GM20431 (cell line): ENCODE results near the gene LMNA.
"Not testable (repeated sequence)": the region's sequence is repeated elsewhere in the genome, so short reads cannot be mapped to it uniquely, and the experiment has no call there.

ENCODE experiments used
- in situ Hi-C: fragments of 300-500 bp; cut with MseI, MboI; formaldehyde crosslinking; loops from one replicate; pipeline ENCODE4 v1.15.0; 2020; ENCODE audit warnings: low sequenced_read_pairs; ENCODE audit not compliant: unreplicated experiment

The LMNA gene

GRCh38 chr1:156114101-156114918 lies at the start of gene LMNA:
Gene LMNA, plus strand, starts transcription at chr1:156114711. Its CDS starts 208 bp downstream, at chr1:156114919.
- in situ Hi-C loops = no loop called here

DNA sequence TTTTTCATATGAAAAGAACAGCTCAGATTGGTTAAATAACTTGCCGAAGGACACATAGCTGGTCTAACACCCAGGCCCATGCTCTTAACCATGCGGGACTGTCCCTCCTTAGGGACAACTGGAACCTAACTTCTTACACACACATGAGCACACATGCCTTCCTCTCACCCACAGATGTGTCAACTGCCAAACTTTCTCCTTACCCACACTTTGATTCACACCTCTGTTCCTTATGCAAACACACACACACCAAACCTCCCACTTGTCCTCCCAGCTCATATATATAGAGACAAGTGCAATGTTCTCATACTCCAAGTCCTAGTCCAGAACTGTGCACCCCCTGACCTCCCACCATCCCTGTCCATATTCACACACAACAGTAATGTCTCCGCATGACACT lies 49.3 kb upstream of the LMNA start:
- in situ Hi-C loops = no loop called here

DNA sequence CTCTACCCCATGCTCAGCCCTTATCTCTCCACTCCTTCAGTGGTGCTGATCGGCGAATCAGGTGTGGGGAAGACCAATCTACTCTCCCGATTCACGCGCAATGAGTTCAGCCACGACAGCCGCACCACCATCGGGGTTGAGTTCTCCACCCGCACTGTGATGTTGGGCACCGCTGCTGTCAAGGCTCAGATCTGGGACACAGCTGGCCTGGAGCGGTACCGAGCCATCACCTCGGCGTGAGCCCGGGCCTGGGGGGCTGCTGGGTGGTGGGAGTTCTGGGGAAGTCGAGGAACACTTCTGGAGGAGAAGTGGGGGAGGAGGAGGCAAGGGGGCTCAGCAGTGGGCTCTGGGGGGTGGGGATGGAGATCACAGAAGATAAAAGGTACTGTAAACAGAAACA lies 48.6 kb upstream of the LMNA start:
- in situ Hi-C loops = no loop called here

DNA sequence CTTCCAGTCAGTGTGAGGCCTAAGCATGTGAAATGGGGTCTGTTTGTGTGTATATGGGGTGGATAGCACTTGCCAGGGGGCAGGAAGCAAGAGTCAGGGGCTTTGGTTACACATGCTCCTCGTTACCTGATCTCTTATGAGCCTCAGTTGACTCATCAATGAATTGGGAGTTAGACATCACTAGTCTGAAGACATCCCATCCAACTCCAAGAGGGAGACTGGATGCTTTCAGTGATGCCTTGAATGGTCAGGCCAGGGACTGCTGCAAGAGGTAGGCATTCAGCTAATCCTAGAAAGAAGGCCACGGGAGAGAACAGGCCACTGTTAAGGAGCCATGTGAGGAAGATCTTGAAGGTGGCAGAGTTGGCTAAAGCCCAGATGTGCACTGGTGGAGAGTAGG lies 47.2 kb upstream of the LMNA start:
- in situ Hi-C loops = no loop called here

DNA sequence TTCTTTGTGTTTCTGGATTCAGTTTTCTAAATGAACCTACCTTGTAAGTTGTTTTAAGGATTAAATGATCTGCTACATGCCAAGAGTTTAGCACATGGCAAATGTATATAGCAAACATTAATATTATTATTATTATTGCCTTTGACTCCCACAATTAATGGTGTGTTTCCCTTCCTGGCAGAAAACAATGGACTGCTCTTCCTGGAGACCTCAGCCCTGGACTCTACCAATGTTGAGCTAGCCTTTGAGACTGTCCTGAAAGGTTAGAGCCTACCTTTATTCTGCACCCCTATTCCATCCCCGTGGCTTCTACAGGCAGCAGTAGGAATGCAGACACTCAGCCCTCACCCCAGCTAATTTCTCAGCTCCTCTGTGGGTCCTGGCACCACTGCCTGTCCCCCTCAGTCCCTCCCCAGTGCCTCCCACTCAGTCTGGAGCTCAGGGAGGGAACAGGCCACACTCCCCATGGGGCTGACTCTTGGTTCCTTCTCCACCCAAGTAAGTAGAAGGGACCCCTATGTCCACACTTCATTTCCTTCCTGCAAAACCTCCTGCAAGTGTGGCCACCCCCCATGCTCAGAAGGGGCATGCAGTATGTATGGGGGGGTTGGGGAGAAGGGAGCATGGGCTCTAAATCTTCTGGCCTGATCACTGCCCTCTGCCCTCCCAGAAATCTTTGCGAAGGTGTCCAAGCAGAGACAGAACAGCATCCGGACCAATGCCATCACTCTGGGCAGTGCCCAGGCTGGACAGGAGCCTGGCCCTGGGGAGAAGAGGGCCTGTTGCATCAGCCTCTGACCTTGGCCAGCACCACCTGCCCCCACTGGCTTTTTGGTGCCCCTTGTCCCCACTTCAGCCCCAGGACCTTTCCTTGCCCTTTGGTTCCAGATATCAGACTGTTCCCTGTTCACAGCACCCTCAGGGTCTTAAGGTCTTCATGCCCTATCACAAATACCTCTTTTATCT lies 44.7 kb upstream of the LMNA start:
- in situ Hi-C loops = no loop called here

GRCh38 chr1:156070548-156070947 lies 44.0 kb upstream of the LMNA start:
- in situ Hi-C loops = no loop called here

- in situ Hi-C loops = not testable (repeated sequence)
Observed at GRCh38 chr1:156071332-156071816, 43.1 kb upstream of the LMNA start.

DNA sequence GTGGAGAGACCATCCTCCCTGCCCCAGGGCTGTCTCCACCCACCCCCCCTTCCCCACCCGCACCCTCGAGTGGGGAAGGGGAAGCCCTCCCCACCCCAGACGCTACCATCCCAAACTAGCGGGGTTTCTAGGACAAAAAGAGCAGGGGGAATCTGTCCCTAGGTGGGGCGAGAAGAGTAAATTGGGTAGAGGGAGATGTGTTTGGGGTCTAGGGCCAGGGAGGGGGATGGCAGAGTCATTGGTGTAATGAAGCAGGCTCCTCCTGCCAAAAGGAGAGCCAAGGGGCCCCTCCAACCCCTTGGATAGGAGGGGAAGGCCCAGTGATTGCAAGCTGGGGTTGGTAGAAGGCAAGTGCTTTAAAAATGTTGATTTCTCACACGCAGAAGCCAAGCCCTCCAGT lies 42.3 kb upstream of the LMNA start:
- in situ Hi-C loops = no loop called here

DNA sequence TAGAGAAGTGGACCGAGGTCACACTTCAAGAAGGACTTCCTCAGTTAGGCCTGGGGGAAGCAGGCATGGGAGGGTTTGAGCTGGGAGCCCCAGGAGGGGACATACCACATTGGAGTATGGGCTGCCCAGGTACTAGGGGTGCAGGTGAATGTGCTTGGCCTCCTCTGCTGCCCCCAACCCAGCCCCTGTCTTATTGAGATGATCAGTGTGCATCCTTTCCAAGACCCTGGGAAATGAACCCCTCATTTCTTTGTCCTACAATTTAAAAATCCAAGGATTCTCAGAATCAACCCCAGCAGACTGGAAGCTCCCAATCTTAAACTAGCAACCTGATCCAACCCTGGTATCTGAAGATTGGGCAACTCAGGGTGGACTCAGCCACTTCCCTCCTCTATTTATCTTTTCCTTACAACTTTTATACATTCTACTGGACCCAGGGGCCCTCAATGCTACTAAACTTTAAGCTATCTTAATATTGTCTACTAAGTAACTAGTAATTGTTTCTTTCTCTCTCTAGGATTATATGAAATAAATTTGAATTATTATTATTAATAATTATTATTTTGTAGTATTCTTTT lies 41.3 kb upstream of the LMNA start:
- in situ Hi-C loops = no loop called here

DNA sequence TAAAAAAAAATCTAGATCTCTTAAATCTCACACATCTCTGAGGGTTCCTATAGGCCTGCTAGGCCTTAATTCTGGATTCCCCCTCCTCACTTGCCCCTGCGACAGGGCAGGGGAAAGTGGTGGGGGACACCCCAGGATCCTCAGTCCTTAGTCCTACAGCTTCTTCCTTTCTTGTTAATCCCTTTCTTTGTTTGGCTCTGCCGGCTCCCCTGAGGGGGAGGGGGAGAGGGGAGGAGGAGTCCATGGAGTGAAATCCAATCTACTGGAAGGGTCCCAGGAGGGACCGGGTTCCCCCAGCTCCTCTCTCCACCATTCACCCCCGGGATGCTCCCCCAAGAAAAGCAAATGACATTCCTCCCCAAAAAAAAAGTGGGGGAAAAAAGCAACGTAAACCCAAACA lies 40.8 kb upstream of the LMNA start:
- in situ Hi-C loops = no loop called here

- in situ Hi-C loops = no loop called here
Observed at GRCh38 chr1:156074661-156075060, 39.9 kb upstream of the LMNA start.

DNA sequence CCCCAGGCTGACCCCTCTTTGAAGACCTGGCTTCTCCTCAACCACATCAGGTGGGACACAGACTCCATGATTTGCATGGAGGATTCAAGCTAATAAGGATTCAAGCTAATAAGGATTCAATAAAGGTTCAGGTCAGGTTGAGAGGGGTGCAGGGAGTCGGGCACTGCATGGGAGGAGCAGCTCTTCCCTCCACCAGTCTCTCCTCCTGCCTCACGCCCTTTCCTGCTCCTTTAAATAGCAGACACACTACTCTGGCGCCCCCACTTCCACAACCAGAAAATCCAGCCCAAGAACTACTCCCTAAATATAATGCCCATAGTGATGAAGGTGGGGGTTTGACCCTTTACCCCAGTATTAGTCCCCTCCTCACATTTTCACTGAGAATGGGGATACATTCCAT lies 39.3 kb upstream of the LMNA start:
- in situ Hi-C loops = no loop called here

DNA sequence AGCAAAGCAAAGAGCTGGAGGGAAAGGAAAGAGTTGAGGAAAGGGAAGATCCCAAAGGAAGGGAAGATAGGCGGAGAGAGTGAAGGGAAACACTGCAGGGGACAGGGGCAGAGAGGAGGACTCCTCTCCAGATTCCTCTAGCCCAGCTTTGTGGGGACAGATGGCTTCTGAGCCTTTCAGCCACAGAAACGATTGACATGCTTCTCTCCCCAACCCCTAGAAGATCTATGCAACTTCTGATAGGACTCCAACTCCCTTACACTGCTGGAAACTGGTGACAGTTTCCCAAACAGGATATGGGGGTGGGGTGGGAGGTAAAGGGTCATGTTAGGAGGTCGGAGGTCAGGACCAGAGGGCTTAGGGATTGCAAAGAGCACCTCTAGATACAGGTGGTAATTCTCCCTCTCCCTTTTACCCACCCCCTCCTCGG lies 38.7 kb upstream of the LMNA start:
- in situ Hi-C loops = no loop called here

GRCh38 chr1:156076609-156077429 lies 37.7 kb upstream of the LMNA start:
- in situ Hi-C loops = no loop called here

DNA sequence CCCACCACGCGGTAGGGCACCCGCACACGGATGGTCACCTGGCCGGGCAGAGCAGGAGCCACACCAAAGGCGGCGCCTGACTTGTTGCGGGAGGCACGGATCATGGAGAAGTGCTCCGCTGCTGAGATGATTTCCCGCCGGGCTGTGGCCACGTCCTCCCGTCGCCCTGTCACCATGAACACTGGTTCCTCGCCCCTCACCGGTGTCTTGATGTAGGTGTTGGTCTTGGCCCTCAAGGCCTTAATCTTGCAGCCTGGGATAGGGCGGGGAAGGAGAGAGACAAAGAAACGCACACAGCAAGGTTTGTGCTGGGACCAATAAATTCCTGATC lies 37.1 kb upstream of the LMNA start:
- in situ Hi-C loops = no loop called here

- in situ Hi-C loops = no loop called here
Observed at GRCh38 chr1:156078728-156079127, 35.8 kb upstream of the LMNA start.

GRCh38 chr1:156079762-156080161 lies 34.7 kb upstream of the LMNA start:
- in situ Hi-C loops = loop anchor here (5.0 kb wide), 1 partner anchor 53 kb away; no protein-coding TSS in a partner anchor

DNA sequence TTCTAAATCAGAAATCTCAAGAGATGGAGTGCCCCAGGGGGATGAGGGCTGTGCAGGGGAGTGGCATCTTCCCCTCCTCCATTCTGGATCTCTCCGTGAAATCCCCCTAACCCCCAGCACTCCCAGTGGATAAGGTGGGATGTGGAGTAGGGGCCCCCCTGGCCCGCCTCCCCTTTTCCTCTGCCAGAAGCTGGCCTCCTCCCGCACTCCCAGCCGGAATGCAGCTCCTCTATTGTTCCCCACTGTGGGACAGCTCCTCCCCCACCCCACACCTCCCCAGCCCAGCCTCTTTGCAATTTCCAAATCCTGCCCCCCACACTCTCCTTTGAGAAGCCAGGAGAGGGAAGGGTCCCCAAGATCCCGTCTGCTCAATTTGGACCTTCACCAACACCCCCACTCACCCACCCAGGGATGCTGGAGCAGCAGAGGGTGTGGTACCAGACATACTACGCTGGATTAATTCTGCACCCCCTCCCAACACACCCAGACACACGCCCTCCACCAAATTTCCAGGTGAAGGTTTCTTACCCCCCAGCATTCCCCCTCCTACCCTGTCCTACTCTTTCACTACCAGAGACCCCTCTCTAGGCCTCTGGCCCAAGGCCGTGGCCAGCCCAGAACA lies 34.2 kb upstream of the LMNA start:
- in situ Hi-C loops = loop anchor here (5.0 kb wide), 1 partner anchor 52 kb away; no protein-coding TSS in a partner anchor

DNA sequence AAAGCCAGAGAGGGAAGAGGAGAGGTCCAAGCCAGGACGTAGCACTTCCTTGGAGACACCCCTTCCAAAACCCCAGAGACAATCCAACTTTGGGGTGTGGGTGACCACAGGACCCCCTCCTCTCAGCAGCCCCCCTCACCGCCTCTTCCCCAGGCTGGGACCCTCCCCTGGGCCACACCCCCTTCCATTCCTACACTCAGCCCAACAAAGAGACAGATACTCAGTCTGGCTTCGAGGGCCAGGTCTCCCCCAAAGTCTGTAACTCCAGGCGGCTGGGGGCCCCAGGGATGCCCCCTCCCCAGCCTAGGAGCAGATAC lies 33.7 kb upstream of the LMNA start:
- in situ Hi-C loops = loop anchor here (5.0 kb wide), 1 partner anchor 51 kb away; no protein-coding TSS in a partner anchor
